NCI-H2081 treated with DMSO at 0.1 percent for 48 hours (cell line): ENCODE results near the gene SHFL.

Experiments
- DNase-seq: peaks from one replicate; lab custom pipeline; 2025; lab: John Stamatoyannopoulos, UW

SHFL gene

GRCh38 chr19:10085641-10086590 lies at the start of gene SHFL:
SHFL (plus strand) TSS chr19:10086317; CDS start chr19:10086428, 111 bp downstream.
- DNase-seq, result no peak

DNA sequence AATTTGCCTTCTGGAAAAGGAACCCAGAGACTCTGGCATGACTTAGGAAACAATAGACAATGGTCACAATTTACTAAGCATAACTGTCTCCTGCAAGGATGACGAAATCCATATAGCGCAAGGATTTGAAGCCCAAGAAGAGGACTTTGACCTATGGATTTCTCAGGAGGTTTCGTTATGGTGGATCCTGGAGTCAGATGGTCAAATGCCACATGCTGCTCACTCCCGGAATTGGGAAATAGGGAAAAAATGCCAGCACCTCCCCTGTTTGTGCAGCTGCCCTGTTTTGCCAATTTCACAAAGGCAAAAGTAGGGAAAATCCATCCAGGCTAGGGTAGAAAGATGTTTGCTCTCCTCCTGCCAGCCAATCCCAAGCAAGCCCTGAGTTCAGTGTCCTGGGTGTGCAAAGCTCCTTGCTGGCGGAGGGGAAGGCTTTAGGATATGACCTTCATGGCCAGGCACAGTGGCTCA lies 49.5 kb upstream of the SHFL start:
- no peak for DNase-seq

DNA sequence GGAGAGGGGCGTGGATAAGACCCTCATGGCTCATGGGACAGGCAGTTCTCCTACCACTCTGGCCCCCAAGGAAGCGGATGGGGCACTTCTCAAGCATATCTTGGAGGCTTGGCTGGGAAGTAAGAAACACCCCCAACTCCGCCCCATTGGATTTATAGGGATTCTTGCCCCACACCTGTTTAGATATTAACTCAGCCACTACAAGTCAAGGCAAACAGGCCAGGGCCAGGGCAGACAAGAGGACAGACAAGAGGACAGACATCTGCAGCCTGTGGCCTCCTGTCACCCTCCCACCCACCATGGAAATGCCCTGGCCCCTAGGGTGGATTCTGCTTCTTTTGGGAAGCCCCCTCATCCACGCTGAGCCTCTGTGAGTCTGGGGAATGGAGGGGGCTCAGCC lies 48.8 kb upstream of the SHFL start:
- DNase-seq, result no peak

DNA sequence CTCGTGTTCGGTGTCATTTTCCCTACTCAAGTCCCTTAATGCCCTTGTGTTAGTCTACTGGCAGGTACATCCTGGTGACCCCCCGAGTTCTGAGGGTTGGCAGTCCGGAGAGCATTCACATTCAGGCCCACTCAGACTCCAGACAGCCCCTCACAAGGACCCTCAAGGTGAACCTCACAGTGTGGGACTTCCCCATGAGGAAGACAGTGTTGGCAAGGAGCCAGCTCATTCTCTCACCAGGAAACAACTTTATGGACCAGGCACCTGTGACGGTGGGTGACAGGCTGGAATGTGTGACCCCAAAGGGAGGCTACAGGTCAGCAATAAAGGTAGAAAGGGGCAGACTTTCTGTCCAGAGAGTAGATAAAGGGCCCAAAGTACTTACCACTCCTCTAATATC lies 48.3 kb upstream of the SHFL start:
- no peak for DNase-seq

GRCh38 chr19:10043286-10043927 lies 42.7 kb upstream of the SHFL start:
- DNase-seq, result no peak

DNA sequence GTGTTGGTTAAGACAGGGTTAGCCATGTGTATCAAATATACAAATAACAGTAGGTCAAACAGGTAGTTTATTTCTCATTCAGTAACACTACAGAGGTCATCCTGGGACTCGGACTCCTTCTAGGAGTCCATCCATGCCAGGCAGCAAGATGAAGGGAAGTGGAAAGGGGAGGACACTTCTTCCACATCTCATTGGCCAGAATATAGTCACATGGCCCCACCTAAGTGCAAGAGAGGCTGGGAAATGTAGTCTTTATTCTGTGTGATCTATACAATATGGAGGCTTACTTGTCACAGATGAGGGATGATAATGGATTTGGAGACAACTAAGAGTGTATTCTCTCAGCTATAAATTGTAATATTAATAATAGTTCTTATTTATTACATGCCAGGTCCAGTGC lies 41.7 kb upstream of the SHFL start:
- no peak for DNase-seq

- DNase-seq, result no peak
These were observed 40.7 kb upstream of the SHFL start for GRCh38 chr19:10045371-10045770.

- no peak for DNase-seq
These were observed 36.5 kb upstream of the SHFL start for GRCh38 chr19:10049626-10050025.

DNA sequence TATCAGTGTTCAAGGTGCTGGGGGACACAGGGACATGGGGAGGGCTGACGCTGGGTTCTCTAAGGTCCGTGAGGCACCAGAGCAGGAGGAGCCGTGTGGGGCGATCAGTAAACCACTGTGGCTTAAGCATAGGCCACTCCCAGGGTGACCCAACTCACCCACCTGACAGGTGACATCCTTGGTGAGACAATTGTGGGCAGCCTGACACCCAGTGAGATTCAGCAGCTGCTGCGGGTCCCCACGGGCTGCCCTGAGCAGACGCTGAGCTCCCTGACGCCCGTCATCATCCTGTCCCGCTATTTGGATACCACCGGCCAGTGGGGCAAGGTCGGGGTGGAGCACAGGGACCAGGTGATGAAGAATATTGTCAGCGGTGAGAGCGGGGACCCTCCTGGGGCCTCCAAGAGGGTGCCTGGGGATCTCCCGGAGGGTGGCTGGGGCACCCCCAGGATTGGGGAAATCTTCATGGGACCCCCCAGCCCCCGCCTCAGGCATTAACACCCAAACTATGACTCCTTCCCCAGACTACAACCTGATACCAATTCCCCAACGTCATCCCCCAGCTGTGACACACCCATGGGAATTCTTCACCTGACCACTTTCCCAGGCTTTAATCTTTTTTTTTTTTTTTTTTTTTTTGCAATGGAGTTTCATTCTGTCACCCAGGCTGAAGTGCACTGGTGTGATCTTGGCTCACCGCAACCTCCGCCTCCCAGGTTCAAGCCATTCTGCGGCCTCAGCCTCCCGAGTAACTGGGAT lies 33.3 kb upstream of the SHFL start:
- DNase-seq, result no peak

GRCh38 chr19:10061717-10062310 lies 24.3 kb upstream of the SHFL start:
- DNase-seq, result no peak

GRCh38 chr19:10068205-10068604 lies 17.9 kb upstream of the SHFL start:
- DNase-seq, result no peak

DNA sequence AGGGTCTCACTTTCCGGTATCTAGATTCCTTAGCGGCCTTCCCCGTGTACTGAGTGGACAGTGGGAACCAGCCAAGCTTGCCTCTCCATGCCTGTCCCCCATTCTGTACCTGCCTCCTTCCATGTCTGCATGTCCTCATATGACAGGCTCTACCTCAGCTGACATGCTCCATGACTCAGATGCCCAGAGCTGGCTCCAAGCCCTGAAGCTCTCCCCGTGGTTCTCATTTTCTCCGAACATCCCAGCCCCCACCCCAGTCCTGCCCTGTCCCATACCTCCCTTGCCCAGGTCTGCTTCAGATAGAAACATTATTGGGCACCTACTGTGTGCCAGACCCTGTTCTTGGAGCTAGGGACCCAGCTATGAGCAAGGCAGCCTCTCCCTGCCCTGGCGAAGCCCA lies 17.1 kb upstream of the SHFL start:
- DNase-seq, result no peak

DNA sequence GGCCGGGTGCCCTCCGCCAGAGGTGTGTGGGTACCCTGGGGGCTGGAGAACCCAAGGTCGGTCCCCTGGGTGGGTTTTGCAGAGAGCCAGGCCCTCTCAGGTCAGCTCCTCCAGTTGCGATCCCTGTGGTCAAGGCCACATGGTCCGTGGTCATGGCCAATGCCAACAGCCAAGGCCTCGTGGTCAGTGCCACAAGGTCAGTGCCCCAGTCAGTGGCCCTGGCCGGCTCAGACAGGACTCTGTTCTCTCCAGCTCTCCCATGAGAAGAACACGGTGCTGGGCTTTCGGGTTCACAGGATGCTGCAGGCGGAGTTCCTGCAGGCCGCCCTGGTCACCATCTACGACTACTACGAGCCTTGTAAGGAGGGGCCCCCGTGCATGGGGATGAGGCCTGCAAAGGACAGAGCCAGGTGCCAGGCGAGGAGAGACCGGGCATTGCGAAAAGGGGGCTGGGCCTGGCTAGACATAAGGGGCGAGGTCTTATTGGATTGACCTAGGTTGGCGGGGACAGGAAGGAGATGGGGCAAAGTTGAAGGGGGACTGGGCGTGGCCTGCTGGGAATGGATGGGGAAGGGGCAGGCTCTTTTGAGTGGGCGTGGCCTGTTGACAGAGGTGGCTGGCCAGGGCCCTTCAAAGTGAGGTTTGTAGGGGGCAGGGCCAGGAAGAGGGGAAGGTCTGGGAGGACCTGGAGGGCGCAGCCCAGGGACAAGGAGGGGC lies 15.2 kb upstream of the SHFL start:
- DNase-seq, result no peak

GRCh38 chr19:10074153-10074552 lies 12.0 kb upstream of the SHFL start:
- DNase-seq, result no peak

- DNase-seq, result no peak
These were observed 9.6 kb upstream of the SHFL start for GRCh38 chr19:10076535-10076934.

DNA sequence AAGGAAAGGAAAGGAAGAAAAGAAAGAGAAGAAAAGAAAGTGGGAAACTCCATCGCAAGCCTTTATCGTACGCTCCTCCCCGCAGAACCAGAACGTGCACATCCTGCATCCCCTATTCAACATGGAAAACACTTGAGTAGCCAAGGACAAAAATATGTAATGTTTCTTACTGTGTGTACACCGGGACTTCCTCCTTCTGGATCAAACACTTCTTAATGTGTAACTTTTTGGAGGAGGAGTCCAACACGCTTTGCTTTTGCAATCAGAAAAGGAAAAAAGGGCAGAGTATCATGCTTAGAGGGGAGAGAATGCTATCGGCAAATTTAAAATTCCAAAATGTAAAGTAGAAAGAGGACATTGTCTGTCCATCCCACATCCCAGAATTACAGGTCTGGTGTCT lies 7.8 kb upstream of the SHFL start:
- DNase-seq, result no peak

GRCh38 chr19:10079031-10079453 lies 7.1 kb upstream of the SHFL start:
- DNase-seq, result no peak

DNA sequence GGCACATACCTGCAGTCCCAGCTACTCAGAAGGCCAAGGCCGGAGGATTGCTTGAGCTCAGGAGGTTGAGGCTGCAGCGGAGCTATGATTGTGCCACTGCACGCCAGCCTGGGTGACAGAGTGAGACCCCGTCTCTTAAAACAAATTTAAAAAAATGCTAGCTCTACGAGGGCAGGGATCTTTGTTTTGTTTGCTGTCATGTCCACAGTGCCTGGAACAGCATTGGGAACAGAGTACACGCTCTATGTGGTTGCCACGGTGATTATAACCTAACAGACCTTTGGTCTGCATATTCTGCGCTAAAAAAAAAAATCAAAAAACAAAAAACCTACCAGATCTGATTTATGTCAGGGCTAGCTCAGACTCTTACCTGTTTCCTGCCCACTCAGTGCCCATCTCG lies 2.2 kb upstream of the SHFL start:
- no peak for DNase-seq

DNA sequence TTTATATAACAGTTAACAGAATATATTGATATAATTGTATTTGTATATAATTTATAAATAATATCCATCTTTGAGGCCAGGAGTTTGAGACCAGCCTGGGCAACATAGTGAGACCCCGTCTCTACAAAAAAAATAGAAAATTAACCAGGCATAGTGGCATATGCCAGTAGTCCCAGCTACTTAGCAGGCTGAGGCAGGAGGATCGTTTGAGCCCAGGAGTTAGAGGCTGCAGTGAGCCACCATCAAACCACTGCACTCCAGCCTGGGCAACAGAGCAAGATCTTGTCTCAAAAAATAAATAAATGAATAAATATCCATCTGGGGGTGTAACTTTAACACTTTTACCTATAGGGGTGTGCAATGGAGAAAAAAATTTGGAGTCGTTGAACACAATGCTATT lies 1.3 kb upstream of the SHFL start:
- no peak for DNase-seq

GRCh38 chr19:10086591-10087192 lies 575 bp downstream of the SHFL start:
- no peak for DNase-seq
